ENCODE measurements around the gene GPT2.
"Not testable (repeated sequence)": the region's sequence is repeated elsewhere in the genome, so short reads cannot be mapped to it uniquely, and the experiment has no call there.

DNA sequence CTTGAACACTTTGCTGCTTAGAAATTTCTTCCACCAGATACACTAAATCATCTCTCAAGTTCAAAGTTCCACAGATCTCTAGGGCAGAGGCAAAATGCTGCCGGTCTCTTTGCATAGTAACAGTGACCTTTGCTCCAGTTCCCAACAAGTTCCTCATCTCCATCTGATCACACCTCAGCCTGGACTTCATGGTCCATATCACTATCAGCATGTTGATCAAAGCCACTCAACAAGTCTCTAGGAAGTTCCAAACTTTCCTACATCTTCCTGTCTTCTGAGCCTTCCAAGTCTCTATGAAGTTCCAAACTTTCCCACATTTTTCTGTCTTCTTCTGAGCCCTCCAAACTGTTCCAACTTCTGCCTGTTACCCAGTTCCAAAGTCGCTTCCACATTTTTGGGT is 15.3 kb upstream of the GPT2 start:
- TF ChIP-seq, protein P1, sequence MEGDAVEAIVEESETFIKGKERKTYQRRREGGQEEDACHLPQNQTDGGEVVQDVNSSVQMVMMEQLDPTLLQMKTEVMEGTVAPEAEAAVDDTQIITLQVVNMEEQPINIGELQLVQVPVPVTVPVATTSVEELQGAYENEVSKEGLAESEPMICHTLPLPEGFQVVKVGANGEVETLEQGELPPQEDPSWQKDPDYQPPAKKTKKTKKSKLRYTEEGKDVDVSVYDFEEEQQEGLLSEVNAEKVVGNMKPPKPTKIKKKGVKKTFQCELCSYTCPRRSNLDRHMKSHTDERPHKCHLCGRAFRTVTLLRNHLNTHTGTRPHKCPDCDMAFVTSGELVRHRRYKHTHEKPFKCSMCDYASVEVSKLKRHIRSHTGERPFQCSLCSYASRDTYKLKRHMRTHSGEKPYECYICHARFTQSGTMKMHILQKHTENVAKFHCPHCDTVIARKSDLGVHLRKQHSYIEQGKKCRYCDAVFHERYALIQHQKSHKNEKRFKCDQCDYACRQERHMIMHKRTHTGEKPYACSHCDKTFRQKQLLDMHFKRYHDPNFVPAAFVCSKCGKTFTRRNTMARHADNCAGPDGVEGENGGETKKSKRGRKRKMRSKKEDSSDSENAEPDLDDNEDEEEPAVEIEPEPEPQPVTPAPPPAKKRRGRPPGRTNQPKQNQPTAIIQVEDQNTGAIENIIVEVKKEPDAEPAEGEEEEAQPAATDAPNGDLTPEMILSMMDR (IDR thresholded peaks at IDR 0.05) = not testable (repeated sequence)
- TF ChIP-seq POLR2A (IDR thresholded peaks at IDR 0.05) = not testable (repeated sequence)

All from right lobe of liver (tissue), 4 donors.